Activated T-cell treated with anti-CD3 and anti-CD28 coated beads for 4 hours (primary cell): Measurements from ENCODE around the gene CPD.
"Not testable (repeated sequence)": the region's sequence is repeated elsewhere in the genome, so short reads cannot be mapped to it uniquely, and the experiment has no call there.

Source experiments
- DNase-seq: peaks from one replicate; pipeline ENCODE4 v3.0.0-alpha.2; 2020

CPD gene

GRCh38 chr17:30389756-30390300, 11.1 kb downstream of the CPD start:
- no peak for DNase-seq

DNA sequence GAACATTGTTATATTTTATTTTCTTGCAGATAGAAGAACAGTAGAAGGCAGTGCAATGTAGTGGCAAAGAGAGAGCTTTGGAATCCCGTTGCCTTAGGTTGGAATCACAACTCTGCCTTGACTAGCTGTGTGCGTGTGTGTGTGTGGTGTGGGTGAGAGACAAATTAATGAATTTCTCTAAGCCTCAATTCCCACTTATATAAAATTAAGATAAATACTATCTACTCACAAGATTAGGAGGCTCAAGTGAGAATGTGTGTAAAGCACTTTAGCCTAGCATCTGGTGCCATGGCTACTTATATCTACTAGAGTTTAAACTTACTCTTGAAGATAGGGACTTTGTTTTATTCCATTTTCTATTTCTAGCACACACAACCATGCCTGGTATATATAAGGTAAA, 12.8 kb downstream of the CPD start:
- DNase-seq: no peak

GRCh38 chr17:30393491-30393890, 14.8 kb downstream of the CPD start:
- DNase-seq: no peak

- DNase-seq: no peak
These were observed 15.5 kb downstream of the CPD start for GRCh38 chr17:30393911-30394867.

DNA sequence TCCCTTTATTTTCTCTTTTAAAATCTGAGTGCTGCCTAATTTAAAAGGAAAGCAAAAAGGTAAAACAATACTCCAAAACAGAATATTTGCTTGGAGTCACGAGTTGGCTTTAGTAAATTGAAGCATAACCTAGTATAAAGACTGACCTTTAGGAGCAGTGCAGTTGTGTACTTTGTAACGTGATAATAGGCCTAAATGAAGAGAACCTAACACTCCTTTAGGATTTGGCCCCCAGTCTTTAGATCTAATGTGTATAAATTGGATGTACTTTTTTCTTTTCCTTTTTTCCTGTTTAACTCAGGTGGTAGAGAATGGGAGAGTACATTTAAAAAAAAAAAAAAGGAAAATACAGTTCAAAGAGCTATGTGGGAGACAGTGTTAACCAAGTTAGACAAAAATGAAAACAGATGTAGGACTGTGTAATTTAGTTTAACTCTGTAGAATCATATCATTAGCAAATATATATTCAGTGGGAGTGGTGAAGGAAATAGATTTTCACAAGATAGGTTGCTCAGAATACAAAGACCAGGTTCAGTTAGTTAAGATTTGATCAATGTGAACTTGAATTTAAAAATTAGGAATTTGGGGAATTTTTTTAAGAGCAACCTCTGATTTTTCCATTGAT, 16.8 kb downstream of the CPD start:
- DNase-seq: no peak

DNA sequence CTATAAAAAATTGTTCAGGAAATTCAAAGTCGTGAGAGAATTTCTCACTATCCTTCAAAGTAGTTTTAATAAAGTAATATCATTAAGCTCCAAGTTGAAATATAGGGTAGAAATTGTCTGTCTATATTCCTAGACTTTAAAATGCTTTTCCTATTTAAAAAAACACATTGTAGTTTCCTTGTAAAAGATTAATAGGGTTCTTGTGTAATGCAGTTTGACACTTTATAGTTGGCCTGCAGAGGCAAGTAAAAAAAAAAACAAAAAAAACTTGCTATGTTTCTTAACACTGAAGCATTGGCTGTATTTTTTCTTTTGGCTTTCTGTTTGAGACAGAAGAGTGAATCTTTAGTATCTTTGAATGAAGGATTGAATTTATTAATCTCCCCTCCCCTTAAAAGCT, 17.4 kb downstream of the CPD start:
- no peak for DNase-seq

GRCh38 chr17:30396612-30397011, 17.9 kb downstream of the CPD start:
- no peak for DNase-seq

DNA sequence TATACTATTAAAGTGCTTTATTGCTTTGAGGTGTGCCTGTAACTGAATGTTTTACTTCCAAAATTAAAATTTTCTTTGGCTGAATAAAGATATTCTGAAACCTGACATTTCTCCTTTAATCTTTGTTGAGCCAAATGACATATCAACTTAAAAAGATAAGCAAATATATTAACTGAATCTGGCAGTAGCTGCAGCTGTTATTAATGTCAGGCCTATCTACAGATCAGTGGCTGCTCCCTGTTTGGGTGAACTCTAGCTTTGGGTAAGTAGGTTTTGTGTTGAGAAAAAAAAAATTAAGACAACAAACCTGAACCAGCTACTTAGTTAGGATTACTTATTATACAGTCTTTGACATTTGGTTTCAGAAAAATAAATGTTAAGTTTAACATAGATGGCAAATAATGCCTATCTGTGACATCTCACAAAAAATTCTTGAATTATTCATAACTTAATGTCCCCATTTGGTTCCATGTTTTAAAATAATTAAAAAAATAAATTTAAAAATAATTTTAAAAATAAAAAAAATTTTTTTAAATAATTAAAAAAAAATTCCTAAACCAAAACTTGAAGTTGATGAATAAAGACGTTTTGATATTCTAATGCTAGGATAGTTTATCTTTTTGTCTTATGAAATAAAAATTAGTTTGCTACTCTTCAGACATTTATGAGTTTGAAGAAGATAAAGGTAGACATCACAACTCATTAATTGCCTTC, 19.8 kb downstream of the CPD start:
- DNase-seq: no peak

GRCh38 chr17:30401097-30401496, 22.4 kb downstream of the CPD start:
- DNase-seq: no peak

DNA sequence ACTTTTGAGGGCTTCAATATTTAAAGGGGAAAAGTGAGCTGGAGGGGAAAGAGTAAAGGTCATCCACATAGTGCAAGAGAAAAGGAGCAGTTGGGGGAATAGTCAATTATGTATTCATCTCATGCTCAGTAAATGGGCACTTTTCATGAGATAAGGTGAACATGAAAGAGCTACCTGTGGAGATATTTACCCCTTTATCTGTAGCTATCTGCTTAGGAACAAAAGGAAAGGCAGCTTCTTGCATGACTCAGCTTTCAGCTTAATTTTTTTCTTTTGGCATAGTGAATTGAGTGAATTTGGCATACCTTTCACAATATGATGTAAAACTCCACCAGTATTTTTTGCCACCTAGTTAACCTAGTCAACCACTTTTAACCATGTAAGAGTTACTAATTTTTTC, 26.4 kb downstream of the CPD start:
- DNase-seq: no peak

- DNase-seq: not testable (repeated sequence)
These were observed 31.9 kb downstream of the CPD start for GRCh38 chr17:30410627-30411026.

GRCh38 chr17:30412008-30412496, 33.3 kb downstream of the CPD start:
- DNase-seq: not testable (repeated sequence)

DNA sequence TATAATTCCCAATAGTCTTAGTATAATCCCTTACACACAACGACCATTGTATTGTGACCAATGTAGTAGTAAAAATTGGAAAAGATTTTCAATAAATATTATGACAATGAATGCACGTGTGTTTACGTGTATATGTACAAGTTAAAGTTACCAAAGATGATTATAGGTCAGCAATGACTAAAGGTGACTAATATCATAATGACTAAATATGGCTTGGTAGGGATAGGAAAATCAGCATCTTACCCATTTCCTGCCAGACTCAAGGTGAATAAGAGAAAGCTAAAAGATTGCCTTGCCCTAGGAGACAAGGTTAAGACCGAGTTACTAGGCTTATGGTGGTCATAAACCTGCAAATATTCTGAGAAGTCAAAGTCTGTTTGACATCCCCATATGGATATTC, 34.4 kb downstream of the CPD start:
- DNase-seq: no peak

DNA sequence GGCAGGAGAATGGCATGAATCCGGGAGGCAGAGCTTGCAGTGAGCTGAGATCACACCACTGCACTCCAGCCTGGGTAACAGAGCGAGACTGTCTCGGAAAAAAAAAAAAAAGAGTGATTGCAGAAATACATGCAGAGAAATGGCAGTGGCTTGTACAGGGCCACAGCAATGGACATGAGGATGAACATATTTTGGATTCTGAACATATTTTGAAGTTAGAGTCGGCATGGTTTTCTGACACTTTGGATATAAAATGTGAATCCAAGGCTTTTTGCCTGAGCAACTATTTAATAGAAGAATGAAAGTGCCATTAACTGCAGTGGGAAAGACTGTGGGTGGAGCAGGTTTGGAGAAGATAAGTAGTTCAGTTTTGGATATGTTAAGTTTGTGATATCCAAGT, 35.8 kb downstream of the CPD start:
- no peak for DNase-seq

DNA sequence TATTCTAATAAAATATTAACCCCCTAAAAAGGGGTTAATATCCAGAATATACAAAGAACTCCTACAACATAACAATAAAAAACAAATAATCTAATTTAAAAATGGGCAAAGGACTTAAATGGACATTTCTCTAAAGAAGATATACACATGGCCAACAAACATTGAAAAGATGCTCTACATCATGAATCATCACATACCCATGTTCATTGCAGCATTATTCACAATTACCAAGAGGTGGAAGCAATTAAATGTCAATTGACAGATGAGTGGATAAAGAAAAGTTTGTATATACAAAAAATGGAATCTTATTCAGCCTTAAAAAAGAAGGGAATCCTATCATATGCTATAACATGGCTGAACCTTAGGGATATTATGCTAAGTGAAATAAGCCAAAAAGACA, 36.8 kb downstream of the CPD start:
- no peak for DNase-seq

GRCh38 chr17:30418070-30418469, 39.3 kb downstream of the CPD start:
- not testable (repeated sequence) for DNase-seq

DNA sequence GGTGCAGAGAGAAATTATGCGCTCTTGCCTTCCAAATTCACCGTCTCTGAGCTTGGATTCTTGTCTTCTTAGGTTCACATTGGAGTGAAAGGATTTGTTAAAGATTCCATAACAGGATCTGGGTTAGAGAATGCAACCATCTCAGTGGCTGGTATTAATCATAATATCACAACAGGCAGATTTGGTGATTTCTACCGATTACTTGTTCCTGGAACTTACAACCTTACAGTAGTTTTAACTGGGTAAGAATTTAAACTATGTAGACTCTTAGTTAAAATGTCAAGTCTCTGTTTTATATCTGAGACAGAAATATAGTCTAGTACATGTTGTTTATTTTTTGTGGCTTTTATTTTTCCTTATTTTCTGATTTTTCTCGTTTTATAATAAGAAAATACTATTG, 42.9 kb downstream of the CPD start:
- no peak for DNase-seq

- no peak for DNase-seq
These were observed 43.4 kb downstream of the CPD start for GRCh38 chr17:30422171-30422570.

DNA sequence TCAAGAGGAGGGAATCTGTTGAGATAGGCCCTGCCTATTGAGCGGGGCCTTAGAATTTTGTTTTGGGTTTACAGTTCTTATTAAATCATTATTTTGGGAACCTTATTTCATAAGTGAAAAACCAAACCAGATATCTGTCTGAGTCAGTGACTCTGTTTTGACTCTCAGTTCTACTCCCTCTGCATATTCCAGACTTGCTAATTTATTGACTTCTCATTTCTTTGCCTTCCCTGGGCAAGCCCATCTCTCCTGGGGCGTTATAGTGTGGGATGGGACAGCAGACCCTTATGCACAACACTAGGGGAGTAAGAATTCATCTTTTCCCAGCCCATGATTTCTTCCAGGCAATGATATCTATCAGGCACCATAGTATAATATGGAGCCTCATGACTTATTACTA, 45.7 kb downstream of the CPD start:
- no peak for DNase-seq

DNA sequence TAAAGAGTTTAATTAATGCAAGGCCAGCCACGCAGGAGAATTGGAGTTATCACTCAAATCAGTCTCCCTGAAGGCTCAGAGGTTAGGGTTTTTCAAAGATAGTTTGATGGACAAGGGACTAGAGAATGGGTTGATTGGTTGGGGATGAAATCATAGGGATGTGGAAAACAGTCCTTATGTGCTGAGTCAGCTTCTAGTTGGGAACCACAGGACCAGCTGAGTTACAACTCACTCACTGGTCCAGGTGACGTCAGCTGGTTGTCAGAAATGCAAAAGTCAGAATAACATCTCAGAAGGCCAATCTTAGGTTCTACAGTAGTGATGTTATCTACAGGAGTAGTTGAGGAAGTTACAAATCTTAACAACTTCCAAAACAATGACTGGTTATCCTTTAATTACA, 47.6 kb downstream of the CPD start:
- no peak for DNase-seq

DNA sequence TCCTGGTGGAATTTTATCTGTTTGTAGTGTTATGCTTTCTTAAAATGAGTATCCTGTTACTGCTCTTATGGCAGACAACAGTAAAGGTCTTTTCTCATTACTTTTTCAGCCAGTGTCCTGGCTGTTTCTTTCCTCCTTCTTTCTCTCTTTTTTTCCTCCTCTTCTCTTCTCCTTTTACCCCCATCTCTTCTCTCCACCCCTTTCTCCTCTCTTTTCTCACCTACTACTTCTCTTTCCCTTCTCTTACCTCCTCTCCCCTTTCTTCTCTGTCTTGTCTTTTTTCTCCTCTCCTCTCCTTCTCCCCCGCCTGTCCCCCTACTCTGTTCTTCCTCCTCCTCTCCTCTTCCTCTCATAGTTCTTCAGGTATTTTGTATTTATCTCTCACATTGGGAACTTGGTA, 48.9 kb downstream of the CPD start:
- DNase-seq: no peak

- no peak for DNase-seq
These were observed 50.4 kb downstream of the CPD start for GRCh38 chr17:30429155-30429554.

- no peak for DNase-seq
These were observed 54.8 kb downstream of the CPD start for GRCh38 chr17:30433514-30433913.
